ENCODE results near the gene FALEC. TPM values are rescaled to one million over a fixed set of nuclear protein-coding genes. Genes with fewer than 3 reads are reported as not detected.

Gene FALEC
- total RNA-seq, 1 experiment from 2014 or later, result not detected

GRCh38 chr1:150507912-150508864 lies 7.4 kb upstream of the FALEC start, which contains the start of gene ECM1:
ECM1 (plus strand) TSS chr1:150508109; CDS start chr1:150508210, 101 bp downstream.
- DNase-seq (ENCODE audit: low read depth), result peak; percentile 74
- in situ Hi-C loops (cut with HindIII; ENCODE audit: low pct_unique_long_range_greater_than_20kb, low sequenced_read_pairs), result no loop called here

- no peak for DNase-seq (ENCODE audit: low read depth)
- in situ Hi-C loops (cut with HindIII; ENCODE audit: low pct_unique_long_range_greater_than_20kb, low sequenced_read_pairs), result no loop called here
These were observed 6.6 kb upstream of the FALEC start for GRCh38 chr1:150508982-150509381.

- in situ Hi-C loops (cut with HindIII; ENCODE audit: low pct_unique_long_range_greater_than_20kb, low sequenced_read_pairs), result no loop called here
- DNase-seq (ENCODE audit: low read depth), result no peak
These were observed 4.0 kb upstream of the FALEC start for GRCh38 chr1:150511551-150511950.

- in situ Hi-C loops (cut with HindIII; ENCODE audit: low pct_unique_long_range_greater_than_20kb, low sequenced_read_pairs), result no loop called here
These were observed 3.4 kb upstream of the FALEC start for GRCh38 chr1:150511985-150512660.

GRCh38 chr1:150512846-150513245 lies 2.7 kb upstream of the FALEC start:
- DNase-seq (ENCODE audit: low read depth), result no peak
- in situ Hi-C loops (cut with HindIII; ENCODE audit: low pct_unique_long_range_greater_than_20kb, low sequenced_read_pairs), result no loop called here

More at GRCh38 chr1:150511985-150512660, 3.4 kb upstream of the FALEC start:
- DNase-seq (ENCODE audit: low read depth), result no peak

GRCh38 chr1:150513351-150513791 lies 2.2 kb upstream of the FALEC start:
- in situ Hi-C loops (cut with HindIII; ENCODE audit: low pct_unique_long_range_greater_than_20kb, low sequenced_read_pairs), result no loop called here
- no peak for DNase-seq (ENCODE audit: low read depth)

- in situ Hi-C loops (cut with HindIII; ENCODE audit: low pct_unique_long_range_greater_than_20kb, low sequenced_read_pairs), result no loop called here
- no peak for DNase-seq (ENCODE audit: low read depth)
These were observed 1.3 kb upstream of the FALEC start for GRCh38 chr1:150514260-150514659.

- in situ Hi-C loops (cut with HindIII; ENCODE audit: low pct_unique_long_range_greater_than_20kb, low sequenced_read_pairs), result no loop called here
- no peak for DNase-seq (ENCODE audit: low read depth)
These were observed 632 bp upstream of the FALEC start for GRCh38 chr1:150514913-150515327.

- in situ Hi-C loops (cut with HindIII; ENCODE audit: low pct_unique_long_range_greater_than_20kb, low sequenced_read_pairs), result no loop called here
- peak; percentile 34 for DNase-seq (ENCODE audit: low read depth)
These were observed 569 bp downstream of the FALEC start for GRCh38 chr1:150516050-150516591.

GRCh38 chr1:150516616-150517015 lies 1.1 kb downstream of the FALEC start:
- in situ Hi-C loops (cut with HindIII; ENCODE audit: low pct_unique_long_range_greater_than_20kb, low sequenced_read_pairs), result no loop called here
- peak; percentile 15 for DNase-seq (ENCODE audit: low read depth)

- in situ Hi-C loops (cut with HindIII; ENCODE audit: low pct_unique_long_range_greater_than_20kb, low sequenced_read_pairs), result no loop called here
- DNase-seq (ENCODE audit: low read depth), result no peak
These were observed 5.8 kb downstream of the FALEC start for GRCh38 chr1:150521196-150521968.

- DNase-seq (ENCODE audit: low read depth), result no peak
- in situ Hi-C loops (cut with HindIII; ENCODE audit: low pct_unique_long_range_greater_than_20kb, low sequenced_read_pairs), result no loop called here
These were observed 9.8 kb downstream of the FALEC start for GRCh38 chr1:150525348-150525747.

- in situ Hi-C loops (cut with HindIII; ENCODE audit: low pct_unique_long_range_greater_than_20kb, low sequenced_read_pairs), result no loop called here
- DNase-seq (ENCODE audit: low read depth), result no peak
These were observed 12.6 kb downstream of the FALEC start for GRCh38 chr1:150528196-150528595.

GRCh38 chr1:150529017-150529416 lies 13.5 kb downstream of the FALEC start:
- in situ Hi-C loops (cut with HindIII; ENCODE audit: low pct_unique_long_range_greater_than_20kb, low sequenced_read_pairs), result no loop called here
- DNase-seq (ENCODE audit: low read depth), result no peak

- DNase-seq (ENCODE audit: low read depth), result no peak
- in situ Hi-C loops (cut with HindIII; ENCODE audit: low pct_unique_long_range_greater_than_20kb, low sequenced_read_pairs), result no loop called here
These were observed 15.1 kb downstream of the FALEC start for GRCh38 chr1:150530491-150531159.

- in situ Hi-C loops (cut with HindIII; ENCODE audit: low pct_unique_long_range_greater_than_20kb, low sequenced_read_pairs), result no loop called here
- DNase-seq (ENCODE audit: low read depth), result no peak
These were observed 17.3 kb downstream of the FALEC start for GRCh38 chr1:150532860-150533259.

- in situ Hi-C loops (cut with HindIII; ENCODE audit: low pct_unique_long_range_greater_than_20kb, low sequenced_read_pairs), result no loop called here
These were observed 18.4 kb downstream of the FALEC start for GRCh38 chr1:150534002-150534401.

More at GRCh38 chr1:150534002-150534401, 18.4 kb downstream of the FALEC start:
- DNase-seq (ENCODE audit: low read depth), result no peak
